DMS153 treated with DMSO at 0.1 percent for 48 hours (cell line): Measurements from ENCODE around the gene ZC3H4.
"Not testable (repeated sequence)": the region's sequence is repeated elsewhere in the genome, so short reads cannot be mapped to it uniquely, and the experiment has no call there.

Experiments
- DNase-seq: peaks from one replicate; lab custom pipeline; 2025; ENCODE audit not compliant: unreplicated experiment; lab: John Stamatoyannopoulos, UW

Gene ZC3H4

DNA sequence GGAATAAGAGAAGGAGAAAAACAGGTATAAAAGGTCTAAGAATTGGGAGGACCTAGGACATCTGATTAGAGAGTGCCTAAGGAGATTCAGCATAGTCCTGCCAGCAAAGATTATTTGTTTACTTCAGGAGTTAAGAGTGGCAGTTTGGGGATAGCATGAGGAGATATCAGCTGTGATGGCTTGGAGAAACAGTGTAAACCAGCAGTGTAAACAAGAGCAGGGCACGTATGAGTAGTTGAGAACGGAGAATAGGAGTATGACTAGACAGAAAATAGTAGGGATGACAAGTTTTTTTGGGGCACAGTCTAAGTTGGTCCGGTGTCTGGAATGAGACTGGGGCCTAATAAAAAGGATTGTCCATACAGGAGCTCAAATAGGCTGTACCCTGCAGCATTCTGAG is 63.0 kb downstream of the ZC3H4 start:
- DNase-seq, result not testable (repeated sequence)

DNA sequence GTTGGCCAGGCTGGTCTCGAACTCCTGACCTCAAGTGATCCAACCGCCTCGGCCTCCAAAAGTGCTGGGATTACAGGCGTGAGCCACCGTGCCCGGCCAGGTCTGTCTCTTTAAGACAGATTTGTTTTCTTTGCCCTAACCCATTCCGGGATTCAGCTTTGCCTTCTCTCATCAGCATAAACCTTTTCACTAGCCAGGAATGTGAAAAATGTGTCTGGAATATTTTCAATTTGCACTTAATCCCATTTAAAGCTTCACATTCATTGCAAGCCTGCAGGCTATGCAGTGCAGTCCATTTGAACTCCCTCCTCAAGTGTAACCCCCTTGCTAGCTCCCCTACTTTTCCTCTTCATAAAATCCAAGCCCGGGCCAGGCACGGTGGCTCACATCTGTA is 64.3 kb downstream of the ZC3H4 start:
- DNase-seq, result no peak

DNA sequence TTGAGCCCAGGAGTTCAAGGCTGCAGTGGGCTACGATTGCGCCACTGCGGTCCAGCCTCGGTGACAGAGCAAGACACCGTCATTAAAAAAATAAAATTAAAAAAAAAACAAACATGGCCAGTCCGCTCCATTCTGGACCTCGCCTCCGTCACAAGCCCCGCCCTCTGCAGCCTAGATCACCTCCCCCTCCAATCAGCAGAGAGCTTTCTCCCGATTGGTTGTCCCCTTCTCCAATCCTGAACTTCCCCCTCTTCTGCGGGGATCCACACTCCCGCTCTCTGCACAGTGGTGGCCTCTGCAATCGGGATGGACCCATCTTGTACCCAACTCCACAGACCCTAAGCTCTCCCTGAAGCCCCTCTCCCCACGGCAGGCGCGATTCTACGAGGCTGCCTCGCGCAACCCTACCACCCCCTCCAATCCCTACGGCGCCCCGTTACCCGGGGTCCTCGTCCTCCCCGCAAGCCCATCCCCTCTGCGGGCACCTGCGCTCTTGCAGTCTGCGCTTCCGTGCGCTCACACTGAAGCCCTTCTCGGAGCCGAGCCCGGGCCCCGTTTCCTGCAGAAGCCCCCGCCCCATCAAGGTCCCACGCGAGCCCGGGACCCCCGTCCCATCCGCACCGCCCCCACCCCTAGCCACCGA is 65.7 kb downstream of the ZC3H4 start:
- peak; percentile 64 for DNase-seq

DNA sequence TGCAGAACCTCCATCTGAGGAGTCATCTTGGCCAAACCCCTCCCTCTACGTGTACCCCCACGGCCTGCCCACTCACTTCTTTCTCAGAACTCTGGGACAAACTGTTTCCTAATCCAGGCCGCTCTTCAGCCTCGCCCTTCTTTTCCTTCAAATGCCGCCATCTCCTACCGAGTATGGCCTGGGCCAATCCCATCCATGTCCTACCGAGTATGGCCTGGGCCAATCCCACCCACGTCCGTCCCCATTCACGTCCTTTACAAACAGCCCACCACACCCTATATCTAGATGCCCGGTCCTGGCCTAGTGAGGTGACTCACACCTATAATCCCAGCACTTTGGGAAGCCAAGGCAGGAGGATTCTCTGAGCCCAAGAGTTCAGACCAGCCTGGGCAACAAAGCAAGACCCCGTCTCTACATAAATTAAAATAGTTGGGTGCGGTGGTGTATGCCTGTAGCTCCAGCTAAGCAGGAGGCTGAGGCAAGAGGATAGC is 66.3 kb downstream of the ZC3H4 start:
- DNase-seq, result no peak

DNA sequence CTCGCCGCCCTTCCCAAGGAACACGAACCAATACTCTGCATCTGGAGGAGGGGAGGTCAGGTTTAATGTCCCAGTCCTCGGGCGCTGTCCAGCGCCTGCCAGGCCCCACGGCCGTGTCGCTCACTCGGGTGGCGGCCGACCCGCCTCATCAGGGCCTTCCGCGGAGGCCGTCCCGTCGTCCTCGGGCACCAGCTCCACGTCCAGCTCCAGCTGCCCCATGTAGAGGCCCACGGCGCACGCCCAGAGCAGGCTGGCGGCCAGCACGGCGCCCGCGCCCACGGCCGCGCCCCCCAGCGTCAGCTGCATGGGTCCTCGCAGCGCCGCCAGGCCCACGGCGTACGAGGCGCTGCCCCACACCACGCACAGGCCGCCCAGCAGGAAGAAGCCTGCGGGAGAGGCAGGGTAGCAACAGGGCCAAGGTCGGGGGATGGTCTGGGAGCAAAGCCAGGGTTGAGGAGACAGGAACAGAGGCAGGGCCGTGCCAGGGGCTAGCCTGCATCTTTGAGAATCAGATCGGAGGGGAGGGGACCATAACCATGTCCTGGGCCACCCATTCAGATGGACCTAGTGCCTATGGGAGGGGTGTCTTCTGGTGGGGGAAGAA is 67.6 kb downstream of the ZC3H4 start:
- DNase-seq, result no peak

DNA sequence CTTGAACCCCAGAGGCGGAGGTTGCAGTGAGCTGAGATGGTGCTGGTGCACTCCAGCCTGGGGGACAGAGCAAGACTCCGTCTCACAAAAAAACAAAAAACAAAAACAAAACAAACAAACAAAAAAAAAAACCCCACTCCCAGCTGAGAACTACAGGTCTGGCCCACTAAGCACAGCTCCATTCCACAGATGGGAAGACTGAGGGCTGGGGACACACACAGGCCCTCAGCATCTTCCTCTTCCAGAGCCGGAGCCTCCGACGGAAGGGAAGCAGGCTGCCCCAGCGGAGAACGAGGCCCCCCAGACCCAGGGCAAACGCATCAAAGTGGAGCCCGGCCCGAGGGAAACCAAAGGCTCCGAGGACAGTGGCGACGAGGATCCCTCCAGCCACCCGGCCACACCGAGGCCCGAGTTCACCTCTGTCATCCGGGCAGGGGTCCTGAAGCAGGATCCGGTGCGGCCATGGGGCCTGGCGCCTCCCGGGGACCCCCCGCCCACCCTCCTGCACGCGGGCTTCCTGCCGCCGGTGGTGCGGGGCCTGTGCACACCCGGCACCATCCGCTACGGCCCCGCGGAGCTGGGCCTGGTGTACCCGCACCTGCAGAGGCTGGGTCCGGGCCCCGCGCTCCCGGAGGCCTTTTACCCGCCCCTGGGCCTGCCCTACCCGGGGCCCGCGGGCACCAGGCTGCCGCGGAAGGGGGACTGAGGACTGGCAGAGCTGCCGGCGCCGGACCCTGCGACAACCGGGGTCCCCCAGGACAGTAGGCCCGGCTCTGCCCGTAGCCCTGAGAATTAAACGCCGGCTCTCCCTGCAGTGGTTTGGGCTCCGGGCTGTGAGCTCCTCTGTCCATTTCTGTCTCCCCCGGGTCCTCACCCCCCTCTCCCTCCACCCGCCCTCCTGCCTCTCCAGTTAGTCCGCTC is 68.4 kb downstream of the ZC3H4 start:
- DNase-seq, result no peak

DNA sequence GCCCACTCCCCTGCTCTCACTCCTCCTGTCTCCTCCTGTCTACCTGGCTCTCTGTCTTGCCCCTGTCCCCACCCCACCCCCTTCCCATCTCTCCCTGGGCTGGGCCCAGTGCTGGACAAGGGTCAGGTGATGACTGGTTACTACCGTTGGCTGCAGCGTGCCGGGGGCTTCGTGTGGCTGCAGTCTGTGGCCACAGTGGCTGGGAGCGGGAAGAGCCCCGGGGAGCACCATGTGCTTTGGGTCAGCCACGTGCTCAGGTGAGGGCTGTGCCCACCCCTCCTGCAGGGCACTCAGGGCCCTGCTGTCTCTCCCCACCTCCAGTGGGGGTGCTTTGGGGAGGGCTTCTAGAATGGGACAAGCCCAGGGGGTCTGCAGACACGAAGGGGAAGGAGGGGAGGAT is 72.7 kb downstream of the ZC3H4 start:
- no peak for DNase-seq

DNA sequence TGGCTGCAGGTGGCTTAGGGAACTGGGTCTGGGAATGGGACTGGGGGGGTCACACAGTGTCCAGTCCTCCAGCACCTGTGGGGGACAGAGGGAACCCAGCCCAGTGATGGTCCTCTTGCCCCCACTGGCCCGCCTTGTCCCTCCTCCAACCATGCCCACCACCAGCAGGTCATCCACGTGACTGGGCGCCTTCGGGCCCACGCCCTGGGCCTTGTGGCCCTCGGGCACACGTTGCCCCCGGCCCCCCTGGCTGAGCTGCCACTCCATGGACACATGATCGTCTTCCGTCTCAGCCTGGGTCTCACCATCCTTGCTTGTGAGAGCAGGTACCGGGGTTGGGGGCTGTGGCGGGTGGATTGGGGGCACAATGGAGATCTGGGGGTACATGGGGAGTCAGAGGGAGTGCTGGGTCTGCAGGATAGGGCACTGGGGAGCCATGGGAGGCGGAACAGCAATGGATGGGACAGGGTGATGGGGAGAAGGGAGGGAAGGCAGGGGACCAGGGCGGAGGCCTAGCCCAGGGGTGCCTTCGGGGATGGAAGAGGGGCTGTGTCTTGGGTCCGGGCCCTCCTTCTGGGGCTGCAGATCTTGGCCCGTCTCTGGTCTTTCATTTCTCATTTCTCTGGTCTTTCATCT is 74.2 kb downstream of the ZC3H4 start:
- no peak for DNase-seq

DNA sequence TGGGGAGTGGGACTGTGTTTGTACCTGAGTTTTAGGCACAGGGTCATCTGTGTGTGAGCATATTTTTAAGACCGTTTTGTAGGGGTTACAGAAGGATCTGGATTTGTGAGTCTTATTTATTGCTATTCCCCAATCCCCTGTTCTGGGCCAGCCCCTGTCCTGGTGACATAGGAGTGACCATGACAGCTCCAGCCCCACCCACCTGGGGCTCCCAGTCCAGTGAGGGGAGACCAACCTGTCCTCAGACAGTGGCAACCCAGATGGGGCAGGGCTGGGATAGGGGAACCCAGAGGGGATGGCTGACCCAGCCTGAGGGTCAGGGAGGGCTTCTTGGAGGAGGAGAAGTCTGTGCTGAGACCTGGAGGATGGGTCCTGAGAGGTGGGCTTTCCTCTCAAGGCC is 75.8 kb downstream of the ZC3H4 start:
- no peak for DNase-seq

DNA sequence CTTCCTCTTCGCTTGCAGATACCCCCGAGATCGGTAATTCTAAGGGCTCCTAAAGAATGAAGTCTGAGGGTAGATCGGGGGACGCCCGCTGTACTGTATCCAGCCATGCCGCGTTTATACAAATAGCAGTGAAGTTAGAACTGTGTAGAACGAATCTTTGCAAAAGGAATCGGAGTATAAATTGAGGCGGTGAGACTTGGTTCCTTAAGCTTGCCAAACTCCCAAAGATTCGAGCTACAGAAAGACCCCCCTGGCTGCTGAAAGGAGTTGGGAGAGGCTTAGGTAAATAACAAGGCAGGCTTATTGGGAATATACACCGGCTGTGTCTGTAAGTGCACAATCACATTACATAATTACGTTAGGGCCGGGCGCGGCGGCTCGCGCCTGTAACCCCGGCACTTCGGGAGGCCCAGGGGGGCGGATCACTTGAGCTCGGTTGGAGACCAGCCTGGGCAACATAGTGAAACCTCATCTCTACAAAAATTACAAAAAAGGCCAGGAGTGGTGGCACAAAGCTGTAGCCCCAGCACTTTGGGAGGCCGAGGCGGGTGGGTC is 77.4 kb downstream of the ZC3H4 start:
- DNase-seq, result peak; percentile 39

DNA sequence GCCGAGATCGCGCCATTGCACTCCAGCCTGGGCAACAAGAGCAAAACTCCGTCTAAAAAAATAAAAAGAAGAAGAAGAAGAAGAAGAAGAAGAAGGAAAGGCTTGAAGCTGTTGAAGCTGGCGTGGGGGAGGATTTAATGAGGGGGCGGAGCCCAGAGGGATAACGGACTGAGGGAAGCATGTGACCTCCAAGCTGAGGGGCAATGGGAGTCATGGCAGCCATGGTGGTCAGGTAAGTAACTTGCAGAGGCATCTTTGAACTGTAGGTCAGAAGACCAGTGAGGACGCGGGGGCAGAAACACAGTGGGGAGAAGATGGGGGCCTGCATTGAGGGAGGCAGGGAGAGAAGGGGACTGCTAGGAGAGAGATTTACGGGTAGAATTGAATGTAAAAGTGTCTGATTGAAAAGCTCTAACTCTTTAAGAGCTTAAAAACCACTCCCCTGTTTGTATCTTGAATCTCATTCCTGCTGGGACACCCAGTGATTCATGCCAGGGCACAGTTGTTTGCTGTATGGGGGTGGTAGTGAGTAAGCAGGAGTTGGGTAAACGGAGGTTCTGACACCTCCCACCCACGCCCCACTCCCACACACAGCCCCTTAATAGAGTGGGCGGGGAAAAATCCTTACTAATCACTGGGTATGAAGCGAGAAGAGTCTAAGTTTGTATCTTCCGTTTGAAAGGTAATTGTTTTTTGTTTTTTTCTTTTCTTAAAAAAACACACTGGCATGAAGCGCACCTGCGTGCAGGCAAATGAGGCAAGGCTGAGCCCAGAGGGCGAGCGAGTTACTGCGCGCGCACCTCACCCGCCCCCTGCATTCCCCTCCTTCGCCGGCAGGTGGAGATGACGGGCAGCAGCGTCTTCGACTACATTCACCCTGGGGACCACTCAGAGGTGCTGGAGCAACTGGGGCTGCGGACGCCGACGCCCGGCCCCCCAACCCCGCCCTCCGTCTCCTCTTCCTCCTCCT is 78.2 kb downstream of the ZC3H4 start:
- DNase-seq, result peak; percentile 82

DNA sequence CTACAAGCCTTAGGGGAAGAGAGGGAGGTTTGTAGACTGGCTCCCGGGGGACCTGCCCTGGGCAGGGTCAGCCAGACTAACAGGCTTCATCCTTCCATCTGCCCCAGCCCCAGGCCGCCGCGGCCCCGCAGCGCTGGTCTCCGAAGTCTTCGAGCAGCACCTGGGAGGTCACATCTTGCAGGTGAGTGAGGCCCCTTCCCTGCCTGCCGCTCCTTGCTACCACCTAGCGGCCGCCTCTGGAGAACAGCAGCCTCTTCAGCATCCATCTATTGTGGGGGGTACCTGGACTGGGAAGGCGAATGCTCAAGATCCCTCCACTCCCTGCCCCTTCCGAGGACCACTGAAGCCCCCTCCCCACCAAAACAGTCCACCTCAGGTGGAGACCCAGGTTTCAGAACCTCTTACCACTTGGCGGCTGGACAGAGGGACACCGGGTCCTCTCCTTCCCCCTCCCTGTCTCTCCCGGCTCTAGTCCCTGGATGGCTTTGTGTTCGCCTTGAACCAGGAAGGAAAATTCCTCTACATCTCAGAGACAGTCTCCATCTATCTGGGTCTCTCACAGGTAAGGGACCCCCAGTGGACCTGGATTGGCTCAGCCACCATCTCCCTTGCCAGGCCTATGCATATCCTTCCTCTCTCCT is 81.3 kb downstream of the ZC3H4 start:
- peak; percentile 24 for DNase-seq

DNA sequence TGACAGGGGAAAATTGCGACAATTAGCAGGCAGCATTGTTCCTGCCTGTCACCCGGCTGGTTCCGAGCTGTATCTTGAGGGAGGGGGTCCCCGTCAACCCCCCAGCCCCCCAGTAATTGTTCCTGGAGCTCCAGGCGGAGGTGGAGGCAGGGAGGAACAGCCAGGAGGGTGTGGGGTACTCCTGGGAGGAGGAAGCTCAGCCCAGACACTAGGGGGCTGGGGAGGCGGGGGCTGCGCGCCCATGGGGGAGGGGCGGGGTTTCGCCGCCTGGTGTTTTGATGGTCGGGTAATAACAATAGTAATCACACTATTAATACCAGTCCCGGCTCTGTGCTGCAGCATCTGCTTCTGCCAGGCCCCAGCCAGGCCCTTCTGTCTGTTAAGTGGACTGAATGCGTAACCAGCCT is 85.4 kb downstream of the ZC3H4 start:
- no peak for DNase-seq

DNA sequence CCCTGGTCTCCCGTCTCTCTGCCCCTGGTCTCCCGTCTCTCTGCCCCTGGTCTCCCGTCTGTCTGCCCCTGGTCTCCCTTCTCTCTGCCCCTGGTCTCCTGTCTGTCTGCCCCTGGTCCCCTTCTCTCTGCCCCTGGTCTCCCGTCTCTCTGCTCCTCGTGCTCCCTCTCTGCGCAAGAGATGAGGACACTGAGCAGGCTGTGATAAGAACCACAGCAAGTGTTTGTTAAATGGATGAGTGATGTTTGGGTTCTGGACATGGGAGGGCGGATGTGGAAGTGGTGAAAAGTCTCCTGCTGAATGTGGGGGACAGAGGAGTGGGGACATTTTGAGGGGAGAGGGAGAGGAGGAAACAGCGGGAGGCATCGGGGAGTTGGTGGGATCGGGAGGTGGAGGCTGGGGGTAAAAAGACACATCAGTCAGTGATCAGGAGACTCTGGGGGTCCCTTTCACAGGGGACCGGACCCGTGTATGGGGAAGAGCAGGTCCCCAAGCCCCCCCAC is 85.9 kb downstream of the ZC3H4 start:
- no peak for DNase-seq

DNA sequence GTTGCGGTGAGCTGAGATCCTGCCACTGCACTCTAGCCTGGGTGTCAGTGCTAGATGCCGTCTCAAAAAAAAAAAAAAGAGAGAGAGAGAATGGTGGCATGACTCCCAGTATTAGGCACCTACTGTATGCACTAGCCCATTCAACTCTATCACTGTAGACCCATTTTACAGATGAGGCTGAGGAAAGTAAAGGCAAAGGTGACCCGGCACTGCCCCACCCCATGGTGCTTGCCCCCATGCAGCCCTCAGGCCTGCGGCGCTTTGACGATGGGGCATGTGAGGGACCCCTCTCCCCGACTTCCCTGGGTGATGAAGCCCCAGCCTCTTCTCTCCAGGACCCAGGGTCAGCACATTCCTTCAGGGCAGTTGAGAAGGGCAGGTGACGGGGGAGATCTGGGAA is 86.7 kb downstream of the ZC3H4 start:
- no peak for DNase-seq

DNA sequence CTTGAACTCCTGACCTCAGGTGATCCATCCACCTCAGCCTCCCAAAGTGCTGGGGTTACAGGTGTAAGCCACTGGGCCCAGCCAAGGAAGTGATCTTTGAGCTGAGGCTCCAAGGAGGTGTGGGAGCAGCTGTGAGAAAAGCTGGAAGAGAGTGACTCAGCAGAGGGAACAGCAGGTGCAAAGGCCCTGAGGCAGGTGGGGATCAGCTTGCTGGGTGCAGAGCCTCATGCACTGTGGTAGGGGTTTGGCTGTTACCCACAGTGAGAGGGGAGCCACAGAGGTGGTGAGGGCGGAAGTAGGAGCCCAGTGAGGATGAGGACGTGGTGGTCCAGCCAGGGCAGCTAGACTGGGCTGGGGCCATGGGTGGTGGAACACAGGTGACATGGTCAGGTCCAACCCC is 87.4 kb downstream of the ZC3H4 start:
- no peak for DNase-seq

DNA sequence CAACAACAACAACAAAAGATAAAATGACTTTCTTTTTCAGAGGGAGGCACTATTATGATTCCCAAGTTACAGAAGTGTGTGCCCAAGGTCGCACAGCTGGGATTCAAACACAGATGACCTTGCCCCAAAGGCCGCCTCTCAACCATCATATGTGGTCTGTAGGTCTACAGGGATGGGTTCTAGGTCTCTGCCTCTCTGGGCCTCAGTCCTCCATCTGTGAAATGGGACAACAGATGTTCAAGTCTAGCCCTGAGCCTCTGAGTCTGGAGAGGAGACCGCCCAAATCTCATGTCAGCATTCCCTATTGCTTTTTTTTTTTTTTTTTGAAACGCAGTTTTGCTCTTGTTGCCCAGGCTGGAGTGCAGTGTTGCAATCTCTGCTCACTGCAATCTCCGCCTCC is 89.1 kb downstream of the ZC3H4 start:
- no peak for DNase-seq

DNA sequence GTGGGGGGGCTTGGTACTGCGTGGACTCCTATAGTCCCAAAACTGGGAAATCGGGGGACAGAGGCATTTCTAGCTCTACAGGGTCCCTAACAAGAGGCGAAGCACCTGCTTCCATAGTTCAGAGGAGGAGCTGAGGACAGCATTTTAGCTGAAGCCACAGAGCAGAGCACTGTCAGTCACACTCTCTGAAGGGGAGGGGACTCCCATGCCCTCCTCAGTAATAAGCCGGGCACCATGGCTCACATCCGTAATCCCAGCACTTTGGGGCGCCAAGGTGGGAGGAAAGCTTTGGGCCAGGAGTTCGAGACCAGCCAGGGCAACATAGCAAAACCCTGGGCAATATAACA is 90.2 kb downstream of the ZC3H4 start:
- DNase-seq, result no peak
